Common myeloid progenitor, CD34-positive (primary cell): ENCODE measurements around the gene GALNT13.

ENCODE experiments used
- CTCF ChIA-PET: fragments of 350-600 bp; sonication (Branson Sonifier 250); formaldehyde crosslinking; loops from one replicate; lab custom pipeline; 2021; ENCODE audit warnings: antibody characterized with exemption; lab: Charles Lee
- POLR2A ChIA-PET: fragments of 350-600 bp; sonication (Branson Sonifier 250); formaldehyde crosslinking; loops from one replicate; lab custom pipeline; 2021; ENCODE audit warnings: antibody characterized with exemption; lab: Charles Lee
- DNase-seq, 3 donors: peaks; one replicate each; pipeline versions ENCODE4 v3.0.0 to v3.0.0-alpha.2; 2013
- H3K27ac ChIP-seq, 2 experiments: 1 replicate in 1 of 2; 2 replicates in 1 of 2; pipeline ENCODE4 v1.7.0; 2013; ENCODE audit warnings: inconsistent platforms in 2 of 2, low read length in 2 of 2, mild to moderate bottlenecking in 2 of 2, low read depth in 1 of 2, moderate library complexity in 1 of 2; ENCODE audit not compliant: severe bottlenecking in 2 of 2, insufficient read depth in 1 of 2, poor library complexity in 1 of 2
- H3K27me3 ChIP-seq, 5 experiments: replicated peaks in 2 of 5; 1 replicate in 3 of 5; 2 replicates in 2 of 5; pipeline versions ENCODE4 v1.6.1 to v1.7.0; 2013; ENCODE audit warnings: low read length in 4 of 5, mild to moderate bottlenecking in 2 of 5, moderate library complexity in 2 of 5, inconsistent platforms in 1 of 5; ENCODE audit not compliant: insufficient read depth in 5 of 5, control insufficient read depth in 4 of 5
- H3K36me3 ChIP-seq, 4 experiments: 1 replicate in 2 of 4; 2 replicates in 2 of 4; pipeline versions ENCODE4 v1.6.1 to v1.7.0; 2013; ENCODE audit warnings: low read length in 3 of 4, control low read depth in 1 of 4, mild to moderate bottlenecking in 1 of 4; ENCODE audit not compliant: control insufficient read depth in 4 of 4, insufficient read depth in 4 of 4
- H3K4me1 ChIP-seq, 4 experiments: 1 replicate in 3 of 4; 2 replicates in 1 of 4; pipeline versions ENCODE4 v1.6.1 to v1.7.1; 2013; ENCODE audit warnings: low read length in 3 of 4, mild to moderate bottlenecking in 3 of 4, control low read depth in 1 of 4, inconsistent platforms in 1 of 4, moderate library complexity in 1 of 4; ENCODE audit not compliant: control insufficient read depth in 4 of 4, insufficient read depth in 4 of 4; ENCODE audit errors: control extremely low read depth in 1 of 4
- H3K4me3 ChIP-seq, 7 experiments: 1 replicate in 4 of 7; 2 replicates in 3 of 7; pipeline versions ENCODE4 v1.5.1 to v1.7.0; 2013; ENCODE audit warnings: mild to moderate bottlenecking in 7 of 7, low read length in 6 of 7, moderate library complexity in 6 of 7, inconsistent platforms in 2 of 7, low read depth in 2 of 7, control low read depth in 1 of 7; ENCODE audit not compliant: insufficient read depth in 4 of 7, control insufficient read depth in 1 of 7; ENCODE audit errors: extremely low read depth in 1 of 7
- H3K9me3 ChIP-seq, 5 experiments: 1 replicate in 4 of 5; 2 replicates in 1 of 5; pipeline versions ENCODE4 v1.6.1 to v1.7.1; 2013; ENCODE audit warnings: low read length in 4 of 5, mild to moderate bottlenecking in 2 of 5, inconsistent platforms in 1 of 5, low read depth in 1 of 5, moderate library complexity in 1 of 5; ENCODE audit not compliant: control insufficient read depth in 4 of 5, insufficient read depth in 2 of 5; ENCODE audit errors: control extremely low read depth in 1 of 5
- WGBS: methylation state at CpG from one replicate; pipeline ENCODE4 v1.1.5; 2013; ENCODE audit not compliant: insufficient coverage; 5-methylcytosine and 5-hydroxymethylcytosine counted together

Gene GALNT13

DNA sequence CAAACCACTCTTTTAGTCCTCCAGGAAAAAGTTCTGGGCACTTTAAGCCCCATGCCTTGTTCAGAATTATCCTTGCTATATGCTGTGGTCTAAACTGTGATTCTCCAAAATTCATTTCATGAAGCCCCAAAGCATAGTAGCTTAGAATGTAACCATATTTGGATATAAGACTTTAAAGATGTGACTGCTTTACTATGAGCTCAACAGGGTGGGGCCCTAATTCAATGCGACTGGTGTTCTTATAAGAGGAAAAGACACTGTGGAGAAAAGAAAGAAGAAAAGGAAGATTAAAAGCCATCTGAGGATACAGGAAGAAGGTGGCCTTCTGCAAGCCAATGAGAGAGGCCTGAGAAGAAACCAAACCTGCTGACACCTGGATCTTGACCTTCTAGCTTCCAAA lies 174.8 kb downstream of the GALNT13 start:
- no peak overlapping the region for H3K27ac ChIP-seq
- no peaks in the 10 kb centered on the region for H3K4me1 ChIP-seq
- no peaks in the 10 kb centered on the region for H3K9me3 ChIP-seq
- no peaks in the 10 kb centered on the region for H3K36me3 ChIP-seq
- H3K4me3 ChIP-seq = no peak overlapping the region
- ChIA-PET POLR2A (no interaction called here), CTCF (no interaction called here)
- 100% methylated on average over 1 of the region's 1 CpG for WGBS
- DNase-seq = no peak
- no peaks in the 10 kb centered on the region for H3K27me3 ChIP-seq

DNA sequence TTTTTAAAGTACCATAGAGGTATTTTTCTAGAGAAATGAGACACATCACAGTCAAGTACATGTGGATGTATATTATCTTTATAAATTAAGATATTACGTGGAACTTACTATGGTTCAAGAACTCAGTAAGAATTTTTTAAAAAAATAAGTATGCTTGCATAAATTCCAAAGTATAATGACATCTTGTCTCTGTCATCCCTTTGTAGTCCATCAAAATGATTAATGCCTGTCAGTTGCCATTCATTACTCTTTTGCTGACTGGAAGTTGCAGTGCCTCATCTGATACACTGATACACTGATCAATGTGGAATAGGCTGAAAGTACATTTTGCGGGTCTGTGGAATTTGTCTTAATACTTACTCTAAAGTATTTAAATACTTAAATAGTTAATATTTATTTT lies 177.2 kb downstream of the GALNT13 start:
- WGBS = no CpG with 5 or more reads among the region's 2 CpGs

DNA sequence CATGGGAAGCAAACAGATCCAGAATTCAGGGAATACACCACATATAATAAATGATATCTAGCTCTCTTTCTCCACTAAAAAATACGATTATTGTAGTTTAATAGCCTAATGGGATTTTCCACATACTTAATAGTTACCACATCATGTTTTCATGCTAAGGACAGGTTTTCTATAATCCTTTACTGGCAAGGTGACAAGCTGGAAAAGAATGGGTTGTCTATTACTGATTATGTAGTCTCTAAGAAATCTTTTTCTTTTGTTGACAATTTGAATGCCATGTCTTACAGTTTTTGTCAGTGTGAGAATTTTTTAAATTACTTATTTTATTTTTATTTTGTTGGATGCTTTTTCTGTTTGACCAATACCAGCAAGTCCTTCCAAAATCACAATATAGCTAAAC lies 177.8 kb downstream of the GALNT13 start:
- WGBS = no CpG with 5 or more reads among the region's 1 CpG
- H3K4me1 ChIP-seq = no peaks in the 10 kb centered on the region
- no peaks in the 10 kb centered on the region for H3K9me3 ChIP-seq
- DNase-seq = no peak
- POLR2A ChIA-PET = no interaction called here
- CTCF ChIA-PET = no interaction called here
- no peak overlapping the region for H3K27ac ChIP-seq
- no peaks in the 10 kb centered on the region for H3K27me3 ChIP-seq
- no peak overlapping the region for H3K4me3 ChIP-seq
- no peaks in the 10 kb centered on the region for H3K36me3 ChIP-seq

More for the DNA sequence above, 177.2 kb downstream of the GALNT13 start:
- Histone ChIP-seq H3K27me3 (no peaks in the 10 kb centered on the region), H3K27ac (no peak overlapping the region), H3K9me3 (no peaks in the 10 kb centered on the region), H3K4me1 (no peaks in the 10 kb centered on the region), H3K36me3 (no peaks in the 10 kb centered on the region), H3K4me3 (no peak overlapping the region)
- POLR2A ChIA-PET = no interaction called here
- CTCF ChIA-PET = no interaction called here
- DNase-seq = no peak

DNA sequence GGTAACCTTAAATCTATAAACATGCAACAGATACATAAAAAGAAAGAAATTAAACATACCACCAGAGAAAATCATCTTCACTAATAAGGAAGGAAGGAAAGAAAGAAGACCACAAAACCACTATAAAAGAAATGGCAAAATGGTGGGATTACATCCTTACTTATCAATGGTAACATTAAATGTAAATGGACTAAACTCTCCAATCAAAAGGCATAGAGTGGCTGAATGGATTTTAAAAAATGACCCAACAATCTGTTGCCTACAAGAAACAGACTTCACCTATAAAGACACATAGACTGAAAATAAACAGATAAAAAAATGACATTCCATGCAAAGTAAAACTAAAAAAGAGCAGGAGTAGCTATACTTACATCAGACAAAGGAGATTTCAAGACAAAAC lies 195.4 kb downstream of the GALNT13 start:
- H3K9me3 ChIP-seq = peaks cover 0 to 4% (median 0%) of the 10 kb centered on the region in 5 experiments
- POLR2A ChIA-PET = no interaction called here
- no peaks in the 10 kb centered on the region for H3K36me3 ChIP-seq
- CTCF ChIA-PET = no interaction called here
- H3K27ac ChIP-seq = no peak overlapping the region
- DNase-seq = no peak
- H3K4me3 ChIP-seq = no peak overlapping the region
- H3K27me3 ChIP-seq = no peaks in the 10 kb centered on the region
- peaks cover 0 to 2% (median 0%) of the 10 kb centered on the region in 4 experiments for H3K4me1 ChIP-seq

DNA sequence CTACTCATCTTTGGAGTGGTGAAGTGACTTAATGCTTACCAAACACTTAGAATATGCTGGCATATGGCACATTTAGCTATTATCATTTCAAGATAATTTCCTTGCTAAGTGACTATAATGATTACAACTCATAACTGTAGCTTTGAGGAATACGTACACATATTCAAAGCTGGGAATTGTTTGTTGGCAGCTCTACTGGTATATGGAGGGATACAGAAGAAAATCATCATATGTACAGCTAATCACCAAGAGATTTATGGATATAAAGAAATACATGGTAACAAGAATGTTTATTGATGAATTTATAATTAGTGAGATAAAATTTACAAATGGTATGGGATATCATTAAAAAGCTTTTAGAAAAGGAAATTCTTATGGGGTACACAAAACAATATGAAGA lies 207.2 kb downstream of the GALNT13 start:
- POLR2A ChIA-PET = no interaction called here
- no peaks in the 10 kb centered on the region for H3K27me3 ChIP-seq
- no peak overlapping the region for H3K4me3 ChIP-seq
- H3K9me3 ChIP-seq = no peaks in the 10 kb centered on the region
- no peaks in the 10 kb centered on the region for H3K4me1 ChIP-seq
- no peaks in the 10 kb centered on the region for H3K36me3 ChIP-seq
- CTCF ChIA-PET = no interaction called here
- no CpG with 5 or more reads among the region's 1 CpG for WGBS
- no peak for DNase-seq
- no peak overlapping the region for H3K27ac ChIP-seq

DNA sequence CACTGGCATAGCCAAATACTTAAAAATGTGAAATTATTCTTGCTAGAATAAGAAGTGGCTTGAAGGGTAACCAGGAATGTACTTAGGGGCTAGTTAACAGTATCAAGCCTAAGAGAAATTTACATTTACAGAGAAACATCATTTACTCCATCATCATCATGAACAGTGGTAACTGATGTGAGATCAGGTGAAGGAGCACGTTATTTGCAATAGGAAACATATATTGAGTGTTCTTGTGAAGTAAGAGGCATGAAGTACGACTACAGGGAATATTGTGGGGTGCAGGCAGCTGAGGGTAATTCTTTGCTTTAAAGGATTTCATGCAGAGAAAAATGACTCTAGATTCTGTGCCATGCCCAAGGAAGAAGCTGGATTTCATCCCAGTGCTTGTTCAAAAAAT lies 220.8 kb downstream of the GALNT13 start:
- POLR2A ChIA-PET = no interaction called here

DNA sequence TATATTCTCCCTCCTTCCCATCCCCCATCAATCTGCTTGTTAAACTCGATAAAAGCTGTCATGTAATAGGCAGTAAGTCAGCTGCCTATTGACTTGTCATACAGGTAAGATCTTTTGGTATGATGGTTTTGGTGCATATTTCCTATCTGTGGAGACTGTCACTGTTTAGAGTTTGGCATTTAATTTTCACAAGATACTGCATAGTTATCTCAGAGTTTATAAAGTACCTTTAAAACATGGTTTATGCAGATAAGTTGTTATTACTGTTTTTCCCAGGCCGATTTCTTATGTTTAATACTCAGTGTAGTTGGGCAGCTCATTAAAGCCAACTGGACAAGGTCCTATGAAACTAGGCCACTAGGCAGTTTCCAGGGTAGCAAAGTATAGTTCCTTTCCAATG lies 222.1 kb downstream of the GALNT13 start:
- CTCF ChIA-PET = no interaction called here
- Histone ChIP-seq H3K36me3 (no peaks in the 10 kb centered on the region), H3K27me3 (no peaks in the 10 kb centered on the region), H3K27ac (no peak overlapping the region), H3K9me3 (no peaks in the 10 kb centered on the region), H3K4me1 (no peaks in the 10 kb centered on the region), H3K4me3 (no peak overlapping the region)
- no CpG with 5 or more reads among the region's 2 CpGs for WGBS
- DNase-seq = no peak
- POLR2A ChIA-PET = no interaction called here

More for the DNA sequence above, 220.8 kb downstream of the GALNT13 start:
- H3K27ac ChIP-seq = no peak overlapping the region
- CTCF ChIA-PET = no interaction called here
- no peaks in the 10 kb centered on the region for H3K4me1 ChIP-seq
- H3K27me3 ChIP-seq = no peaks in the 10 kb centered on the region
- DNase-seq = no peak
- H3K9me3 ChIP-seq = no peaks in the 10 kb centered on the region
- WGBS = 94% methylated on average over 2 of the region's 2 CpGs
- no peaks in the 10 kb centered on the region for H3K36me3 ChIP-seq
- no peak overlapping the region for H3K4me3 ChIP-seq
